Renal cortex interstitium (tissue), 11 donors: Measurements from ENCODE around the gene PAX5. TPM values are rescaled to one million over a fixed set of nuclear protein-coding genes. Genes with fewer than 3 reads are reported as not detected.
A peak's percentile ranks its signal among the peaks of the same experiment; 100 is the strongest.

Experiments
- DNase-seq, 11 donors: peaks; one replicate each; pipeline ENCODE4 v3.0.0-alpha.2; 2013; ENCODE audit warnings: low read depth in 9 of 11, low spot score in 4 of 11; ENCODE audit errors: extremely low read depth in 1 of 11
- polyA plus RNA-seq, 3 donors: library from polyadenylated mRNA; unstranded; fragments of 120-200 nt; gene quantifications; one replicate each; pipeline ENCODE4 v1.2.1, GENCODE V29; 2013; ENCODE audit not compliant: insufficient read length in 3 of 3

The PAX5 gene
- polyA plus RNA-seq, 3 donors: 0.09 to 0.22 (median 0.17) TPM

- peak in 1 of 11 donors; percentile 17 for DNase-seq
These were observed 215.7 kb downstream of the PAX5 start for GRCh38 chr9:36818242-36818938.

GRCh38 chr9:36817160-36817834 lies 216.8 kb downstream of the PAX5 start:
- DNase-seq: no peak

- no peak for DNase-seq
These were observed 217.7 kb downstream of the PAX5 start for GRCh38 chr9:36816371-36816770.

GRCh38 chr9:36815566-36816348 lies 218.3 kb downstream of the PAX5 start:
- DNase-seq: no peak

- no peak for DNase-seq
These were observed 219.0 kb downstream of the PAX5 start for GRCh38 chr9:36815023-36815422.

GRCh38 chr9:36813154-36813553 lies 220.9 kb downstream of the PAX5 start:
- peak in 1 of 11 donors; percentile 24 for DNase-seq

- no peak for DNase-seq
These were observed 221.5 kb downstream of the PAX5 start for GRCh38 chr9:36812556-36812955.

- DNase-seq: no peak
These were observed 225.8 kb downstream of the PAX5 start for GRCh38 chr9:36808251-36808650.

GRCh38 chr9:36803961-36804360 lies 230.1 kb downstream of the PAX5 start:
- DNase-seq: no peak

- DNase-seq: no peak
These were observed 231.7 kb downstream of the PAX5 start for GRCh38 chr9:36802201-36802920.

- no peak for DNase-seq
These were observed 233.6 kb downstream of the PAX5 start for GRCh38 chr9:36800455-36800854.

GRCh38 chr9:36798350-36799065 lies 235.6 kb downstream of the PAX5 start:
- DNase-seq: no peak

- DNase-seq: no peak
These were observed 236.4 kb downstream of the PAX5 start for GRCh38 chr9:36797471-36798220.

GRCh38 chr9:36796671-36797419 lies 237.2 kb downstream of the PAX5 start:
- DNase-seq: no peak

GRCh38 chr9:36794461-36794860 lies 239.6 kb downstream of the PAX5 start:
- DNase-seq: no peak

- DNase-seq: no peak
These were observed 240.8 kb downstream of the PAX5 start for GRCh38 chr9:36793277-36793676.

- DNase-seq: no peak
These were observed 242.7 kb downstream of the PAX5 start for GRCh38 chr9:36791222-36791950.
